GM04504 (cell line): ENCODE data around the gene MAML2.
"Not testable (repeated sequence)": the region's sequence is repeated elsewhere in the genome, so short reads cannot be mapped to it uniquely, and the experiment has no call there.

Experiments
- DNase-seq: peaks from one replicate; pipeline ENCODE4 v3.0.0-alpha.2; 2012; ENCODE audit warnings: low read depth

MAML2 gene

DNA sequence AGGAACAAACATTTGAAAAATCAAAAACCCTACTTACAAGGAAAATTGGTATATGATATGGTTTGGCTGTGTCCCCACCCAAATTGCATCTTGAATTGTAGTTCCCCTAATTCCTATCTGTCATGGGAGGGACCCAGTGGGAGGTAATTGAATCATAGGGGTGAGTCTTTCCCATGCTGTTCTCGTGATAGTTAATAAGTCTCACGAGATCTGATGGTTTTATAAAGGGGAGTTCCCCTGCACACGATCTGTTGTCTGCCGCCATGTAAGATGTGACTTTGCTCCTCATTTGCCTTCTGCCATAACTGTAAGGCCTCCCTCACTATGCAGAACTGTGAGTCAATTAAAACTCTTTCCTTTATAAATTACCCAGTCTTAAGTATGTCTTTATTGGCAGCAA is 74.5 kb downstream of the MAML2 start:
- not testable (repeated sequence) for DNase-seq

DNA sequence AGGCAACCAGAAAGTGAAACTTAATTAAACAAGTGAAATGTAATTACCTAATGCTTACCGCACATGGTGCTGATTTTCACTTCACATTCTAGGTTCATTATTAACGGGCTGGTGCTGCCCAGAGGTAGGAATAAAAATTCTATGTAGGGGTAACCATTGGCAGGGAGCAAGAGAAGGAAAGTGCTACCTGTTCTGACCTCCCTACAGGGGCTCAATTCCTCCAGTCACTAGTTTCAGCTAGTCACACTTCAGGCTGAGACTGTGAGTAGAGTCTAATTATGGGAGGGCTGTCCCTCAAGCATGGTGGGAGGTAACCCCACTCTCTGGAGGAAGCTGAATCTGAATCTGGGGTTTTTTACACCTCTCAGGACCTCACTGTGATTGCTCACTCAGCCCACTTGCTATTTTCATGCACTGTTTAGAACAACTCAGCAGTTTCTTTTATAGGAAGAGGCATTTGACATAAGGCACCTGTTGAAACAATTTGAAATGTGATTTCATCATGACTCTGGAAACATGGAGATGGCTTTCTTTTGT is 75.4 kb downstream of the MAML2 start:
- DNase-seq, result no peak

DNA sequence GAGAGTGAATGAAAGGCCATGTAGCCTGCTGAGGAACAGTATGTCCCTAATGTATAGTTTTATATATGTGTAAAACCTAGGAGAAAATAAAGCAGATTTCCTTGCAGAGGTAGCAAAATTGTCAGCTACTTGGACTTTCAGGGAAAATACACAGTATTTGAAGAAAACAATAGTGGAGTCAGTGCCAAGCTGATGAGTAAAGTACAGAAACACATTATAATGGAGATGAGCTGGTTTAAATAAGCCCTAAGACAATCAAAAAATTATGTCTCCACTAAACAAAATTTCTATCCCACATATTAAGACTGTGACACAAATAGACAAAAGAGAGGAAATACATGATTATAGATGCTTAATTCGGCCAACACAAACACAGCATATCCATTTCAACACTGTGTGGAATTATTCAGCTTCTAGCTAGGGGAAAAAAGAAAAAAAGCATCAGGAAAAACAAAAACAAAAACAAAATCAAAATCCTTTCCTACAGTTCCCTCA is 75.9 kb downstream of the MAML2 start:
- DNase-seq, result no peak

DNA sequence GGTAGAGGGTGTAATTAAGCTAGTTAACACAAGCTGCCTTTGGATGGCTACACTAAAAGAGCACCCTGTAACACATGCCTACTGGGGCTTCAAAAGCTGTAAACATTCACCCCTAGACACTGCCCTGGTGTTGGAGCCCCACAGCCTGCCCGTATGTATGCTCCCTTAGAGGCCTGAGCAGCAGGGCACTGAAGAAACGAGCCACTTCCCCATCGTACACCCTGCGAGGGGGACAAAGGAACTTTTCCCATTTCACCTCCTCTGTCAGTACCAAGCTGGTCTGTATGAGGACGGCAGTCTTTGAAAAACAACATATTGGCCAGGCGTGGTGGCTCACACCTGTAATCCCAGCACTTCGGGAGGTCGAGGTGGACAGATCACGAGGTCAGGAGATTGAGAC is 77.0 kb downstream of the MAML2 start:
- DNase-seq, result no peak

DNA sequence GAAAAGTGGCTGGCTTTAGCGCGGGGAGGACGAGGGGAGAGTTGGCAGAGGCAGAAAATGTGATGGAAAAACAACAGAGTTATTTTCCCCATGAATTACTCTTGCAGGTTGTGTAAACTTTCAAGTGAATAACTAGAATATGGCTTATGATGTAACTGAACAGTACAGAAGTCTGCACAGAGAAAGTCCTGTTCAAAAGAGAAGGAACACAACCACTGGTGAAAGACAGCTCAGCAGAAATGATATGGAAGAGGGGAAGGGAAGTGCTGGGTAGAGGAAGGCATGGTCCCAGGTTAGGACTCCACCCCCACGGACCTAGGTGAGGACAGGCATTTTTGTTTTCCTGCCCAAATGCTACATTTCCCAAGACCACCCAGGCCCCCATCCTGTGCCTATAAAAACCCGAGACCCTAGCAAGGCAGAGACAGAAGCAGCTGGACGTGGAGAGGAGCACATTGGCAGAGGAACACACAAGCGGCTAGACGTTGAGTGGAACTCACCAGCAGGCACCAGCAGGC is 77.7 kb downstream of the MAML2 start:
- DNase-seq, result no peak

DNA sequence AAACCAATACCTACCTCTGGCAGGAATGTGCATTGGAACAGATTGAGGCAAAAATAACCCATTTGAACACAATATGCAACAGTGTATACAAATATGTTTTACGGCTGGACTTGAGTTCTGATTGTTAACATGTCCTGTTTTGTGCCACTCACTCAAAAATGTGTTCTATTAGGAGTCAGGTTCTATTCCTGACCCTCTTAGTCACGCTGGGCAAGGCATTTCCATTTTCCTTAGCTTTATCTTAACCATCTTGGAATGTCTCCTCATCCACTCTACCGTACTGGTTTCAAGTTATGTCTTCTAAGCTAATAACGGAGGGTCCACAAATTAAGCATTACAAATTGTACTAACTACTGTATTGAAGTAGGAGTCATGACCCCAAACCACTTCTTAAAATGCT is 78.6 kb downstream of the MAML2 start:
- DNase-seq, result no peak

DNA sequence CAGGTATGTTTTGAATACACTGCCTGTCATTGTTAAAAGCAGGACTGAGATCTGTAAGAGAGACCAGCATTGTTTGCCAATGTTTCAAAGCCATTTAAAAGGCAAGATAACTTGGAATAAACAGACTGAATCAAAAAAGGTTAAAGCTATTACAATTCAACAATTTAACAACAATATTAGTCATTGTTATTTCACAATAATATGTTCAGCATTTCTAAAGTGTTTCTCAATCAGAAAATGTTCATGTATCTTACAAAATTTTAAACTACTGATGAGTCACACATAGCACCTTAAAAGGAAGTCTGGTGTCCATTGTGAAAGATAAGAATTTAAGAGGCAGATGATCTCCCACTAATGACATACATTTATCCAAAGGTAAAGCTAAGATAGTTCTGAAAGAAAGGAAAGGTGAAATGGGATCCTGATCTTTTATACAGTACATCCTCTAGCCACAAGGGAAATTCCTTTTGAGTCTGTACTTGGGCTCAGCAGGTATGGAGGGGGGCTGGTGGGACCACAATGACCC is 79.7 kb downstream of the MAML2 start:
- peak; percentile 60 for DNase-seq

DNA sequence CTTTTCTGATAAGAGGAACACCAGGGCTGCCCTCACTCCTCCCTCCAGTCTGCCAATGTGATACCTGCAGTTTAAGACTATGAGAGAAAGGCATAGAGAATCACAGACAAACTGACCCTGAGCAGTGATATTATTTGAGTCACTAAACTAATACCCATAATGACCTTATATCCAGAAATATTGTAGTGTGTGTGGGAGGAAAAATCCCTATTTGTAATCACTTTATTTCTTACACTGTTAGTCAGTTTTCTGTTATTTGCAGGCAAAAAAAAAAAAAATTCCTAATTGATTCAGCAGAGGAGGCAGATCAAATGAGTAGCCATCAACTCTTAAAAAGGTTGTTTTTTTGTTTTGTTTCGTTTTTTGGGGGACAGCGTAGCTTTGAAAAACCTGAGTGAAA is 82.5 kb downstream of the MAML2 start:
- no peak for DNase-seq

DNA sequence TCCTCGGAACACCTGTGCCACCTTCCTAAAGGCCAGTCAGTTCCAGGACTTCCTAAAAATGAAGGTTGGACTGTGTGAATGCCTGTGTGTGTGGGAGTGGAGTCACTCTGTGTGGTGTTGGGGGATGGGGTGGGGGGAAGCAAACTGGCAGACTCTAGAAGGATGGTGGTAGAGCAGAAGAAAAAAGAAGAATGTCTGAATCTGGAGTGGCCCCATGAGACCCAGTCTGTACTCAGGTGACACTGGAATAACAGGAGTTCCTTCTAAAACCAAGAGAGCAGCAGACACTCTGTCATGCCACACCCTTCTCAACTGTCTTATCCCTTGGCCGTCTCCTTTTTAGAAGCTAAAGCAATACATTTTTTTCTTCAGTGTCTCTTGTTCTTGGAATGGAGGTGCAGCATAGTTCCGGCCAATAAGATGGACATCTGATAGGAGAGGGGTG is 82.9 kb downstream of the MAML2 start:
- no peak for DNase-seq

DNA sequence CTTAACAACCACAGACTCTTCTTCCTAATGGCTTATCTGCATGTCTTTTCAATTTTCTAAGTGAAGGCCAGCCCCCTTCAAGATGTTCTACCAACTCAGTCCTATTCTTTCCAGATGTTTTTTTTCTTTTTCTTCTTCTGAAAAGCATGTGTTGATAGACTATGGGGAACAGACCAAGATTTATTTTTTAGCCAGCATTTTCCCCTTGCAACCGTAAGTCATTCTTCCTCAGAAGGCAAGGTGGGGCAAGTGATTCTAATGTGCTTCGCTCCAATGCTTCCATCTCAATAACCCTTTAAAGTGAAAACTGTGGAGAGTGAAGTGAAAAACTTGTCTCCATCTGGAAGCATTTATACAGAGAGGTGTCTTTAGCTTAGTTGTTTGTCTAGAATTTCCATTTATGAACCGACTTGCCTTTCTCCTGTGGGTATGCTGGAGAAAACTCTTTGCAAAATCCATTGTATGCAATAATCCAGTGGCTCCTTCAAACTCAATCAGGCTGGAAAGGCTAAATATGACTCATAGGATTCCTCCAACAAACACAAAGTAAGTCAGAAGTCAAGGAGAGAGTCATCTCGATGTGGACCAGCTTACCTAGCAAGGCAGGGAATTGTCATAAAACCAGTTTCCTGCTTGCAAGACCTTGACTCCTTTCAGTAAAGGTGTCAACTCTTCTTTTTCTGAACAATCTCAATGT is 83.7 kb downstream of the MAML2 start:
- no peak for DNase-seq

DNA sequence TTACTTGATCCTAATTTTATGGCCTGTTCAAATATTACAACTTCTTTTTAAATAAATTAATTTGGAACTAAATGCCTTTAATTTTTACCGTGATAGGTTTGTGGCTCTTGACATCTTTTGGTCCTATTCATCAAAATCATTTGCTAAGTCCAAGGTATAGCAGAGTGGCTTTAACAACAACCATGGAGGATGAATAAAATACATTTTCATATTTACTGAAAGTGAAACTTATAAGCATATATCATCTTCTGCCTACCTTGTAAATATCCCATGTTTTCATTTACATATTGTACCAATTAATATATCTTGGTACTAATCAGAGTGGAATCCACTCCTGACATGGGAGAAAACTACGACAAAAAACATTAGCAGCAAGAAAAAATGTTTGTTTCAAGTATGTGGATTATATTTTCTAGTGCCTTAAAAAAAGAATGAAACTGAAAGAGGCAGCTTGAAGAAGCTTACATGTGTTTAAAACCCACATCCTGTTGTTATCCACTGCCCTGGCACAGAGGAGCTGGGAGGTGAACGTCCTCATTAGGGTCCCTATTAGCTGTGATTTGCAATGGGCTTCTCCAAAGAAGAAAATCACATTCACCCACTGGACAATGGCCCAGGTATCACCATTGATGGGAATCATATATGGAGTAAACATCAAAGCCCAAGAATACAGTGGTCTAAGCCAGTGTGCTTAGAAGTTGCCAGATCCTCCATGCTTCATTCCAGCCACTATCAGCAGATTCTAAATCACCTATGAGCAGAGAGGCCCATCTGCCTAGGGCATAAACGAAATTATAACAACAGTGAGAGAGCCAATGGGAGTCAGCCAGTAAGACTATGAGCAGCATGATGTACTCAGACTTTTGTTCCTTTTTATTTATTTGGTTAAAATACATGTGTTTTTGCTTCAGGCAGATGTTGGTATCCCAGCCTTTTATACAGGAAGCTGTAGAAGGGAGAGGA is 84.7 kb downstream of the MAML2 start:
- DNase-seq, result no peak

DNA sequence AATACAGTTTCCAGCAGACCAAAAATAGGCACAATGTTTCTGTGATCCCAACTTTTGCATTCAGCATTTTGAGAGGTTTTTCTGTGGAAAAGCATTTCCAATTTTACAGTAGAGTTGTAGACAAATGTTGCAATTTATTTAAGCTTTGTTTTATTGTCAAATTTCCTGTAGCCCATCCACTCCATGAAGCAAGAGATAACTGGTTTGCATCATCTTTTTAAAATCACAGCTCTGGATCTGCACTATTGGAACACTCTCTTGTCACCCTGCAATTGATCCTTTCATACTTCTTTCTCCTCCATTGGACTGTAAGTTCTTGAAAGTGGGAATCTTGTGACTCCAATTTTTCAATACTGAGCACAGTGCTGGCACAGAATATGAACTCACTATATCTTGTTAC is 86.0 kb downstream of the MAML2 start:
- DNase-seq, result no peak

DNA sequence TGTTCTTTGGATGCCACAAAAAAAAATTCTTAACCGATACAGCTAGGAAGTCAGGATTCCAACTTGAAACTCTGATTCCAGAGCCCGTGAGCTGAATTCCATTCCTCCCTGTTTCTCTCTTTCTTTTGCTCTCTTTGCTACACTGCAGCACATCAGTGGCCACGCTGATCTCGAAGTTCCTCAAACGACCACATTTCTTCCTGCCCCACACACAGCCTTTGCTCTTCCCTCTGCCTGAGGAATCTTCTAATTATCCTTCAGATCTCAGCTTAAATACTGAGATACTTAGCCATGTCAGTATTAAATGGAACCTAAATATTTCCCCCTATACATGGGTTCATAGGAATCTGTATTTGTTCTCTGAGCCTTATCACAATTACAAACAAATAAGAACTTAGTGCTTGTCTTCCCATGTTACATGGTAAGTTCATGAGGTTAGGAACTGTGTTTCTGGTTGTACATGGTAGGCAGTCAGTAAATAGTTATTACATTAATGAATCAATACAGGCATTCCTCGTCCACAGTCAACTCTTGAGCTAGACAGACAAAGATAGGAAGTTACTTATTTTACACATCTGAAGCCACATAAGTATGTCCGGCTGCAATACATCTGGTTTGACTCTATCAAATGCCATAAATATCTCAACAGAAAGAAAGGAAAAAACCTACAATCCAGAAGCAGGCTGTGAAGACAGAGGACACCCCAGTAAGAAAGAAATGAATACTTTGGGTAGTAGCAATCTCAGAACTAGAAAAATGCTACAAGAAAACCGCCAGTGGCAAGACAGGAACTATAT is 86.6 kb downstream of the MAML2 start:
- no peak for DNase-seq

DNA sequence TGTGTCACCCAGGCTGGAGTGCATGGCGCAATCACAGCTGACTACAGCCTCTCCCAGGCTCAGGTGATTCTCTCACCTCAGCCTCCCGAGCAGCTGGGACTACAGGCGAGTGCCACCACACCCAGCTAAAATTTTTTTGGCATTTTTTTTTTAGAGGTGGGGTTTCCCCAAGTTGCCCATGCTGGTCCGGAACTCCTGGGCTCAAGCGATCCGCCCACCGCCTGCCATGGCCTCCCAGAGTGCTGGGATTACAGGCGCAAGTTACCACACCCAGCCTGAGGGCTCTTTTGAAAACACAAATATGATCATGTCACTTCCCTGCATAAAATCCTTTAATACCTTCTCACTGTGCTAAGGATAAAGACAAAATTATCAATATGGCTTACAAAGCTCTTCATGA is 88.1 kb downstream of the MAML2 start:
- DNase-seq, result no peak

DNA sequence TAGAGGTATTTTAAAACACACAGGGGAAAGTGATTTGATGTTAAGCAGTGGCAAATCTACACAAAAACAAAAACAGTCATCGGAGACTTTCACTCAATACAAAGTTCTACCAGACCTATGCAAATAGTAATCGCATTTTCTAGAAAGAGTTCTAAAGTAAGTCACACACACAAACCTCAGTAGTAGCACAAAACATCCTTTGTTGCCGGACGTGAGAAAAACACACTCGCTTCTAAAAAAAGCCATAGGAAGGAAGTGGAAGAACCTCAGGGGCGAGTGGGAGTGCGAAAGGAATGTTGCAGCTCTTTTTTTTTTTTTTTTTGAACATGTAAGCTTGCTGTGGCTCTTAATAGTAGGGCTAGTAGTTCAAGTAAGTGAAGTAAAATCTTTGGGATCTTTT is 88.9 kb downstream of the MAML2 start:
- DNase-seq, result no peak

DNA sequence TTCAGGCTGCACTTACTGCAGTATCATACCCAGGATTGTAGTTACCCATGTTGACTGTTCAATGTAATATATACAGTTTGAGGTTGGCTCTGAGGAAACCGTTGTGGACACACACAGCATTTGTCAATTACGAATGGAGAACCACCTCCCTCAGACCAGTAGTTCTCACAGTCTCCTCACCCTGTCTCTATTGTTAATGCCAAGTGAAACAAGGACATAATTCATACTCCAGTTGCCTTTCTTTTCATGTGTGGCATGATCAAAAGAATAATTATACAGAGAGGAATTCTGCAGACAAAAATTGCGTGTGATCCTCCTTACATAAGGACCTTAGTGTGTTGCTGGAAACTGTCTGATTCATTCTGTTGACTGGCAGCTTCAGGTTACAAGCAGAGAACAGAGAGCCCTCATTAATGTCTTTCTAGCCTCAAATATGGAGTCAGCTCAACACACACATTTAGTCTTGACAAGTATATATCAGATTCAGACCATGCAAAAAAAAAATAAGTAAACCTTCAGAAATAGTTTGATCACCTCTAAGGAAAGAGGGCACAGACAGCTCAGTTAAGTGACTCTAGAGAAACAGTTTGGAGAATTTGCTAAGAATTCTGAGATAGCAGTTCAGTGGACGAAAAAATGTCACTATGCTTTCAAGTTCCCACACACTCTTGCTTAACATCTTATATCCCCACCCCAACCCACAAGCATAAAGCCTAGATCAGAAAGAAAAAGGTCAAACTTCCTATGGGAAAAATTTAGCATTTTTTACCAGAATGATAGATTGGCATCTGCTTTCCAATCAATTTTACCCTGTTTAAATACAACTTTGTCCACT is 96.1 kb downstream of the MAML2 start:
- no peak for DNase-seq

DNA sequence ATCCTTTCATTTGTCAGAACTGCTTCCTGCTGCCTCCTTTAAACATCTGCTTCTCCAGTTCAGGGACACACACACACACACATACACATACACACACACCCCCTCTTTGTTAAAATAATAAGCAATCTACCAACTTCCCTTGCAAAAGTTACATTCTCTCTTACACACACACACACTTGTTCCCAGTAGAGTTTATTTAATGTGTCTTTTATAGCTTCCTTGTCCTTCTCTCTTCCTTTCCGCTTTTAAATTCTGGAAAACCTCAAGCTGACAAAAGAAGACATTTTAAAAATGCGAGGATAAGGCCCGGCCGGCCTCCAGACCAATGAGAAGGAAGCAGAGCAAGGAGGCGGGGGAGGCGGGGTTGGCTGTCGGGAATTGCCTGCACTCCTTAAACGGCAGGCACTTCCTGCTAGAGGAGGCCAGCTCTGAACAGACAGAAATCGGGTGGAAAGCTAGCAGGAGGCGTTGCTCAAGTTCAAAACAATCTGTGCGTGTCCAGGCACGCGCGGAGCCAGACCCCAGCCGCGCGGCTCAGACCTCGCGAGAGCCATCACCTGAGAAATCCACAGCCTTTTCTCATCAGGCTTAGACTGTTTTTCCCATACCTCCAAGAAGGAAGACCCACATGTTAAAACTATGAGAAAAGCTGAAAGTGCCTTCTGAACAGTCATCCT is 99.9 kb downstream of the MAML2 start:
- peak; percentile 94 for DNase-seq

DNA sequence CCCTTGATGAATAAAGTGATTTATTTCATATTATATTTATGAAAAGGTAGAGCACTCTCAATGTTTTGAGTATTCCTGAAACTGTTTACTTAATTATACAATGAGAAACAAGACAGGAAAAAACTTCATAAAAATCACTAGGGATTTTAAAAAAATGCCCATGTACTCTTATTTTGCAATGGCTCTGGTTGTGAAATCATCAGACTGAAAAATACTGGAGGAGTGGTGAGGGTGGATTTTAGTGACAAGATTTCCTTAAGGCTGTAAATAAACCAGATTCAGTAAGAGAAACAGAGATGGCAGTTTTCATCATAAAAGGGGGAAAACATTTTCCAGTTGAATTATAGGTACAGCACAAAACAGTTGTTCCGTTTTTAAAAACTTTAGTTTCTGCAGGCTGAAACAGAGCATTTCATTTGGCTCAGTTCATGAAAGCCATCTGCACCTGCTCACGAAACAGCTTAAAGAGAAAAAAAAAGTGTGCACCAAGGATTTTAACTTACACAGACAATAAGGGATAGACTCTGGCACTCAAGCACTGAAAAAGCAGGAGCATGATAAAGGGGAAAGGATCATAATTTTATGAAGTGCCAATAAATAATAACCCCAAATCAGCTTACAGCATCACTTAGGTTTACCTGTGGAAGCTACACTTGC is 100.7 kb downstream of the MAML2 start:
- DNase-seq, result no peak

DNA sequence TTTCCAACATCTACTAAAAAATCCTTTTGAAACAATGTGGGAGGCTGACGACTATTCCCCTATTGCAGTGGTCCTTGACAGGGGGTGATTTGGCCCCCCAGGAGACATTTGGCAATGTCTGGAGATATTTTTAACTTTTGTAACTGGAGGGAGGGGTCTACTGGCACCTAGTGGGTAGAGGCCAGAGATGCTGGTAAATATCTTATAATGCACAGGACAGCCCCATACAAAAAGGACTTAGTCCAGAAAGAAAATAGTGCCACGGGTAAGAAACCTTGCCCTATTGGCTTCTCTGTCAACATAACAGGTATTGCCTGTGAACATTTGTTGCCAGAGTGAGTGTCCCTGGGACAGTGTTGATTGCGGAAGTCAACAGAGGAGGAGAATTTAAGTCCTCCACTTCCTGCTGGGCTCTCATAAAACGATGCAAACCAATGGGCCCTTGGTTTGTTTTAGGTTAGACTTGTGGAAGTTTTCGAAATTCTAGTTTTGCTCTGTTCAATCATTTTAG is 101.6 kb downstream of the MAML2 start:
- no peak for DNase-seq
